SK-N-SH (cell line): Measurements from ENCODE around the gene DOK6. TPM values are rescaled to one million over a fixed set of nuclear protein-coding genes. Genes with fewer than 3 reads are reported as not detected.

ENCODE experiments used
- CTCF ChIA-PET: fragments of 300-600, 350-600 bp; formaldehyde crosslinking; extraction: SDS; loops from one replicate; lab custom pipeline; 2021; lab: Yijun Ruan, JAX
- POLR2A ChIA-PET: fragments of 350-600 bp; sonication (Branson Sonifier 250); formaldehyde crosslinking; extraction: SDS; loops from one replicate; lab custom pipeline; 2020; ENCODE audit warnings: antibody characterized with exemption, inconsistent platforms; lab: Yijun Ruan, JAX
- DNase-seq: peaks from one replicate; pipeline ENCODE4 v3.0.0; 2012
- H2AFZ ChIP-seq: fragments of 200-600 bp; sonication (generic); 2 replicates; pipeline ENCODE4 v1.8.1; 2016; ENCODE audit warnings: antibody characterized with exemption, mild to moderate bottlenecking, low read depth
- H3F3A ChIP-seq: fragments of 200-600 bp; sonication (generic); replicated peaks from 2 replicates; pipeline ENCODE3; 2016; ENCODE audit warnings: antibody characterized with exemption, mild to moderate bottlenecking; ENCODE audit not compliant: insufficient read depth
- H3K27ac ChIP-seq, 2 experiments: fragments of 200-500 bp in 1 of 2; fragments of 200-600 bp in 1 of 2; sonication (Bioruptor generic) in 1 of 2; sonication (generic), shearing (Covaris generic) in 1 of 2; 2 replicates each; pipeline versions ENCODE4 v1.5.1 to v1.6.1; 2014 to 2016; ENCODE audit warnings: low read depth in 2 of 2, inconsistent platforms in 1 of 2, low read length in 1 of 2, mild to moderate bottlenecking in 1 of 2, mixed read lengths in 1 of 2
- H3K27me3 ChIP-seq: fragments of 200-600 bp; sonication (generic), shearing (Covaris generic); 2 replicates; pipeline ENCODE4 v1.6.1; 2016; ENCODE audit warnings: mixed run types; ENCODE audit not compliant: insufficient read depth
- H3K36me3 ChIP-seq, 2 experiments: fragments of 200-500 bp in 1 of 2; fragments of 200-600 bp in 1 of 2; sonication (Bioruptor generic) in 1 of 2; sonication (generic) in 1 of 2; replicated peaks in 1 of 2; 2 replicates each; pipeline versions ENCODE3 to v1.5.1; 2014 to 2016; ENCODE audit warnings: low read length in 1 of 2, mild to moderate bottlenecking in 1 of 2; ENCODE audit not compliant: insufficient read depth in 2 of 2, control insufficient read depth in 1 of 2
- H3K4me1 ChIP-seq, 2 experiments: fragments of 200-500 bp in 1 of 2; fragments of 200-600 bp in 1 of 2; sonication (Bioruptor generic) in 1 of 2; sonication (generic), shearing (Covaris generic) in 1 of 2; 2 replicates each; pipeline versions ENCODE4 v1.5.1 to v1.6.1; 2014 to 2016; ENCODE audit warnings: low read depth in 1 of 2, low read length in 1 of 2, mixed run types in 1 of 2; ENCODE audit not compliant: insufficient read depth in 2 of 2, control insufficient read depth in 1 of 2
- H3K4me2 ChIP-seq: fragments of 200-600 bp; sonication (generic), shearing (Covaris generic); 2 replicates; pipeline ENCODE4 v1.6.1; 2017; ENCODE audit warnings: mixed run types
- H3K4me3 ChIP-seq, 2 experiments: fragments of 200-500 bp in 1 of 2; fragments of 200-600 bp in 1 of 2; sonication (Bioruptor generic) in 1 of 2; sonication (generic), shearing (Covaris generic) in 1 of 2; 2 replicates each; pipeline versions ENCODE4 v1.5.1 to v1.8.1; 2014 to 2016; ENCODE audit warnings: low read depth in 2 of 2, inconsistent platforms in 1 of 2, low read length in 1 of 2, mild to moderate bottlenecking in 1 of 2, mixed read lengths in 1 of 2, moderate library complexity in 1 of 2
- H3K79me2 ChIP-seq: fragments of 200-600 bp; sonication (generic); 2 replicates; pipeline ENCODE4 v1.8.1; 2017; ENCODE audit warnings: mild to moderate bottlenecking; ENCODE audit not compliant: insufficient read depth
- H3K9ac ChIP-seq: fragments of 200-600 bp; sonication (generic); 2 replicates; pipeline ENCODE4 v1.6.1; 2017; ENCODE audit warnings: mixed run types
- H3K9me2 ChIP-seq: fragments of 200-600 bp; sonication (generic); 2 replicates; pipeline ENCODE4 v1.6.1; 2017; ENCODE audit warnings: mixed run types
- H3K9me3 ChIP-seq: fragments of 200-600 bp; sonication (generic); 2 replicates; pipeline ENCODE4 v1.6.1; 2017; ENCODE audit warnings: mixed run types, mild to moderate bottlenecking, moderate library complexity
- H4K20me1 ChIP-seq: fragments of 200-600 bp; sonication (generic); 2 replicates; pipeline ENCODE4 v1.6.1; 2017; ENCODE audit warnings: mild to moderate bottlenecking, mixed run types; ENCODE audit not compliant: insufficient read depth
- ELF1 ChIP-seq: IDR thresholded peaks from 2 replicates; pipeline ENCODE4 v1.4.0; 2012
- FOSL2 ChIP-seq: IDR thresholded peaks from 2 replicates; pipeline ENCODE4 v1.4.0; 2012; ENCODE audit warnings: low read depth, mild to moderate bottlenecking, moderate library complexity, borderline replicate concordance
- MAX ChIP-seq: IDR thresholded peaks from 2 replicates; pipeline ENCODE4 v1.4.0; 2012; ENCODE audit warnings: low read depth
- MXI1 ChIP-seq: IDR thresholded peaks from 2 replicates; pipeline ENCODE4 v1.6.1; 2012; ENCODE audit warnings: mild to moderate bottlenecking, low read depth, low read length, improper control_type of control experiment
- NRF1 ChIP-seq: IDR thresholded peaks from 2 replicates; pipeline ENCODE4 v1.6.1; 2012; ENCODE audit warnings: low read depth, mild to moderate bottlenecking, low read length
- PBX3 ChIP-seq: IDR thresholded peaks from 2 replicates; pipeline ENCODE4; 2012
- RCOR1 ChIP-seq: fragments of 150-350 bp; IDR thresholded peaks from 2 replicates; pipeline ENCODE4 v1.6.1; 2017; ENCODE audit warnings: antibody characterized with exemption, low read length
- RFX5 ChIP-seq: IDR thresholded peaks from 2 replicates; pipeline ENCODE4 v1.6.1; 2012; ENCODE audit warnings: mild to moderate bottlenecking, improper control_type of control experiment, low read length
- RXRA ChIP-seq: IDR thresholded peaks from 2 replicates; pipeline ENCODE4 v1.4.0; 2012; ENCODE audit warnings: low read depth, mild to moderate bottlenecking, borderline replicate concordance
- SIN3A ChIP-seq: IDR thresholded peaks from 2 replicates; pipeline ENCODE4 v1.6.1; 2012; ENCODE audit warnings: low read depth, mild to moderate bottlenecking, low read length, moderate library complexity, borderline replicate concordance
- SMC3 ChIP-seq: IDR thresholded peaks from 2 replicates; pipeline ENCODE4 v1.6.1; 2012; ENCODE audit warnings: low read depth, low read length, improper control_type of control experiment
- TAF1 ChIP-seq: IDR thresholded peaks from 2 replicates; pipeline ENCODE4 v1.6.1; 2012; ENCODE audit warnings: low read depth, mild to moderate bottlenecking, low read length, moderate library complexity, borderline replicate concordance
- TCF12 ChIP-seq: IDR thresholded peaks from 2 replicates; pipeline ENCODE4 v1.4.0; 2012
- WGBS: methylation state at CpG from one replicate; pipeline ENCODE4 v1.1.6; 2017; ENCODE audit warnings: low lambda C conversion rate; 5-methylcytosine and 5-hydroxymethylcytosine counted together
- polyA plus RNA-seq, 3 experiments: library from polyadenylated mRNA; depleted of rRNA; stranded (reverse); fragments of >200 nt; gene quantifications; 2 replicates each; pipeline ENCODE4 v1.2.3, GENCODE V29; 2012
- TF ChIP-seq, protein P1 (sequence below): IDR thresholded peaks from 2 replicates; pipeline ENCODE4 v1.6.1; 2012; ENCODE audit warnings: mild to moderate bottlenecking, low read depth, low read length, moderate library complexity
- TF ChIP-seq, protein P2 (sequence below): IDR thresholded peaks from 2 replicates; pipeline ENCODE4 v1.4.0; 2012; ENCODE audit warnings: low read depth, borderline replicate concordance
- TF ChIP-seq, protein P3 (sequence below): fragments of 150-350 bp; IDR thresholded peaks from 2 replicates; pipeline ENCODE4 v1.6.1; 2017; ENCODE audit warnings: antibody characterized with exemption, low read length, low read depth, borderline replicate concordance

Gene DOK6
- polyA plus RNA-seq, 1 of the 3 experiments (the other 2 are of a cell fraction), result 3.9 TPM

DNA sequence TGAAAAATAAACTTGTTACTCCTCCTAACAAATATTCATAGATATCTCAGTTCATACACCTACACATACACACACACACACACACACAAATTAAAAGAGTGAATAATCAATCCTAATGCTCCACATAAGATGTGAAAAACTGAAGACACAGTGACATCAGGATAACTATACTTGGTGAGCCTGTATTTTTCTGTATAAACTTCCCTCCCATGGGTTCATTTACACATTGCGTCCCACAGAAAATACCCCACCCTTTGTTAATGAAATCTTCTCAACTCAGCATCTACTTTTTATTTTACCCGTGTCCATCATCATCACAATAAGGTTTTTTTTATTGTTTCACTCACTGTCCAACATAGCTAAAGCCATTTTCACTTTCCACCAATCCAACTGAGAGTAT is 486.6 kb downstream of the DOK6 start (continued):
- TF ChIP-seq, protein P1, sequence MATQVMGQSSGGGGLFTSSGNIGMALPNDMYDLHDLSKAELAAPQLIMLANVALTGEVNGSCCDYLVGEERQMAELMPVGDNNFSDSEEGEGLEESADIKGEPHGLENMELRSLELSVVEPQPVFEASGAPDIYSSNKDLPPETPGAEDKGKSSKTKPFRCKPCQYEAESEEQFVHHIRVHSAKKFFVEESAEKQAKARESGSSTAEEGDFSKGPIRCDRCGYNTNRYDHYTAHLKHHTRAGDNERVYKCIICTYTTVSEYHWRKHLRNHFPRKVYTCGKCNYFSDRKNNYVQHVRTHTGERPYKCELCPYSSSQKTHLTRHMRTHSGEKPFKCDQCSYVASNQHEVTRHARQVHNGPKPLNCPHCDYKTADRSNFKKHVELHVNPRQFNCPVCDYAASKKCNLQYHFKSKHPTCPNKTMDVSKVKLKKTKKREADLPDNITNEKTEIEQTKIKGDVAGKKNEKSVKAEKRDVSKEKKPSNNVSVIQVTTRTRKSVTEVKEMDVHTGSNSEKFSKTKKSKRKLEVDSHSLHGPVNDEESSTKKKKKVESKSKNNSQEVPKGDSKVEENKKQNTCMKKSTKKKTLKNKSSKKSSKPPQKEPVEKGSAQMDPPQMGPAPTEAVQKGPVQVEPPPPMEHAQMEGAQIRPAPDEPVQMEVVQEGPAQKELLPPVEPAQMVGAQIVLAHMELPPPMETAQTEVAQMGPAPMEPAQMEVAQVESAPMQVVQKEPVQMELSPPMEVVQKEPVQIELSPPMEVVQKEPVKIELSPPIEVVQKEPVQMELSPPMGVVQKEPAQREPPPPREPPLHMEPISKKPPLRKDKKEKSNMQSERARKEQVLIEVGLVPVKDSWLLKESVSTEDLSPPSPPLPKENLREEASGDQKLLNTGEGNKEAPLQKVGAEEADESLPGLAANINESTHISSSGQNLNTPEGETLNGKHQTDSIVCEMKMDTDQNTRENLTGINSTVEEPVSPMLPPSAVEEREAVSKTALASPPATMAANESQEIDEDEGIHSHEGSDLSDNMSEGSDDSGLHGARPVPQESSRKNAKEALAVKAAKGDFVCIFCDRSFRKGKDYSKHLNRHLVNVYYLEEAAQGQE, result no peak
- no peak for TF ChIP-seq NRF1
- no peak for TF ChIP-seq RXRA
- TF ChIP-seq ELF1, result no peak
- TF ChIP-seq MAX, result no peak
- no peak for TF ChIP-seq SIN3A

GRCh38 chr18:69889009-69889408 is 488.3 kb downstream of the DOK6 start:
- 83% methylated on average over 4 of the region's 4 CpGs for WGBS
- no peak for DNase-seq
- Histone ChIP-seq H3K9me3 (no peaks in the 10 kb centered on the region; the same call in 1 of the 2 replicates), H3K36me3 (no peaks in the 10 kb centered on the region), H2AFZ (no peak overlapping the region), H3K9ac (no peak overlapping the region), H4K20me1 (no peaks in the 10 kb centered on the region), H3F3A (no peaks in the 10 kb centered on the region), H3K79me2 (no peaks in the 10 kb centered on the region), H3K4me1 (no peaks in the 10 kb centered on the region), H3K4me2 (no peak overlapping the region), H3K27ac (no peak overlapping the region), H3K27me3 (no peaks in the 10 kb centered on the region), H3K9me2 (no peaks in the 10 kb centered on the region), H3K4me3 (no peak overlapping the region)
- POLR2A ChIA-PET, result no interaction called here
- TF ChIP-seq RFX5 (no peak), RXRA (no peak), NRF1 (no peak), FOSL2 (no peak), SMC3 (no peak), MXI1 (no peak), SIN3A (no peak), PBX3 (no peak), RCOR1 (no peak), TAF1 (no peak), TCF12 (no peak)
- TF ChIP-seq, protein P2, sequence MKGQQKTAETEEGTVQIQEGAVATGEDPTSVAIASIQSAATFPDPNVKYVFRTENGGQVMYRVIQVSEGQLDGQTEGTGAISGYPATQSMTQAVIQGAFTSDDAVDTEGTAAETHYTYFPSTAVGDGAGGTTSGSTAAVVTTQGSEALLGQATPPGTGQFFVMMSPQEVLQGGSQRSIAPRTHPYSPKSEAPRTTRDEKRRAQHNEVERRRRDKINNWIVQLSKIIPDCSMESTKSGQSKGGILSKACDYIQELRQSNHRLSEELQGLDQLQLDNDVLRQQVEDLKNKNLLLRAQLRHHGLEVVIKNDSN, result no peak
- TF ChIP-seq, protein P3, sequence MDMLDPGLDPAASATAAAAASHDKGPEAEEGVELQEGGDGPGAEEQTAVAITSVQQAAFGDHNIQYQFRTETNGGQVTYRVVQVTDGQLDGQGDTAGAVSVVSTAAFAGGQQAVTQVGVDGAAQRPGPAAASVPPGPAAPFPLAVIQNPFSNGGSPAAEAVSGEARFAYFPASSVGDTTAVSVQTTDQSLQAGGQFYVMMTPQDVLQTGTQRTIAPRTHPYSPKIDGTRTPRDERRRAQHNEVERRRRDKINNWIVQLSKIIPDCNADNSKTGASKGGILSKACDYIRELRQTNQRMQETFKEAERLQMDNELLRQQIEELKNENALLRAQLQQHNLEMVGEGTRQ, result no peak
- CTCF ChIA-PET, result no interaction called here
